IMR-90 (cell line): Measurements from ENCODE around the gene AQP9.

ENCODE experiments used
- BHLHE40 ChIP-seq: fragments of 150-350 bp; IDR thresholded peaks from 2 replicates; pipeline ENCODE4 v1.6.1; 2016; ENCODE audit warnings: mild to moderate bottlenecking, low read depth, low read length
- CTCF ChIP-seq: conservative IDR thresholded peaks from 2 replicates; pipeline ENCODE4 v1.5.1; 2012; ENCODE audit warnings: mild to moderate bottlenecking, low read depth, low read length, improper control_type of control experiment
- FOS ChIP-seq: fragments of 150-350 bp; IDR thresholded peaks from 2 replicates; pipeline ENCODE4 v1.6.1; 2016; ENCODE audit warnings: low read depth, low read length
- MAZ ChIP-seq: IDR thresholded peaks from 2 replicates; pipeline ENCODE4 v1.6.1; 2012; ENCODE audit warnings: low read depth, mild to moderate bottlenecking, low read length, improper control_type of control experiment, moderate library complexity, borderline replicate concordance
- POLR2A ChIP-seq: IDR thresholded peaks from 2 replicates; pipeline ENCODE4 v1.6.1; 2012; ENCODE audit warnings: mild to moderate bottlenecking, low read depth, low read length
- RCOR1 ChIP-seq: IDR thresholded peaks from 2 replicates; pipeline ENCODE4 v1.6.1; 2012; ENCODE audit warnings: mild to moderate bottlenecking, low read length, improper control_type of control experiment; ENCODE audit not compliant: insufficient replicate concordance
- RFX5 ChIP-seq: IDR thresholded peaks from 2 replicates; pipeline ENCODE4 v1.8.0; 2012; ENCODE audit warnings: low read depth, mild to moderate bottlenecking, low read length, moderate library complexity
- SMC3 ChIP-seq: fragments of 150-350 bp; IDR thresholded peaks from 2 replicates; pipeline ENCODE4 v1.6.1; 2016; ENCODE audit warnings: low read depth, mild to moderate bottlenecking, antibody characterized with exemption, low read length, moderate library complexity

- TF ChIP-seq CTCF (no peak), SMC3 (no peak), POLR2A (no peak), RFX5 (no peak), RCOR1 (no peak), FOS (no peak), MAZ (no peak), BHLHE40 (no peak)
Observed at GRCh38 chr15:58223432-58223831, 85.3 kb downstream of the AQP9 start.
